Thyroid gland (tissue), 4 donors: Measurements from ENCODE around the gene CXCL6.

Experiments
- CTCF ChIP-seq, 6 experiments: fragments of 200-600 bp in 3 of 6; fragments of 450-650 bp in 3 of 6; sonication (generic) in 3 of 6; IDR thresholded peaks; one replicate each; pipeline ENCODE4 v1.5.1; 2016 to 2019; ENCODE audit warnings: antibody characterized with exemption in 6 of 6, mild to moderate bottlenecking in 2 of 6, inconsistent platforms in 1 of 6, moderate library complexity in 1 of 6
- POLR2A ChIP-seq, 2 donors: fragments of 450-650 bp; IDR thresholded peaks; one replicate each; pipeline ENCODE4 v1.6.1; 2017; ENCODE audit warnings: antibody characterized with exemption in 2 of 2, mild to moderate bottlenecking in 2 of 2, moderate library complexity in 1 of 2

DNA sequence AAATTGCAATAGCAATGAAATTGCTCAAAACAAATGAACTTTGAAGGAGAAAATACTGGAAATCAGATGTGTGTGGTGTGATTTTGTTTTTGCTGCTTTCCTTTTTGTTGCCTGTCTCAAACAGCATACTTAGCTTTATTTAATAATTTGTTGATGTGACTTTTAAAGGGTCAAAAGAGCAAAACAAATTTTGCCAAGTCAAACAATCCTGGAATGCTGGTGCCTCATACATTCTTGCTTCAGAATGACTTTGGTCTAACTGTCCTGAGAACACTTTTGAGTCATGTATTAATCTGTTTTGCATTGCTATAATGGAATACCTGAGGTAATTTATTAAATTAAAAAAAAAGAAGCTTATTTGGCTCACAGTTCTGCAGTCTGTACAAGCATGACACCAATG, 20.0 kb downstream of the CXCL6 start:
- no peak for TF ChIP-seq CTCF (IDR thresholded peaks at IDR 0.05)
- no peak for TF ChIP-seq POLR2A (IDR thresholded peaks at IDR 0.05)
